Calu3 (cell line): ENCODE data around the gene CDK14. TPM values are rescaled to one million over a fixed set of nuclear protein-coding genes. Genes with fewer than 3 reads are reported as not detected.

Source experiments
- BruUV-seq: library from RNA; stranded (reverse); fragments of 400-500 nt; replicated peaks from 2 replicates; lab custom pipeline; 2021; lab: Mats Ljungman, UMichigan
- CTCF ChIA-PET: fragments of 300-600 bp; sonication (Branson Sonifier 250); formaldehyde crosslinking; loops from one replicate; lab custom pipeline; 2022; ENCODE audit warnings: antibody characterized with exemption; lab: Charles Lee
- DNase-seq: peaks from one replicate; pipeline ENCODE4 v3.0.0; 2022
- H3K27ac Mint-ChIP-seq: one replicate; pipeline ENCODE4 v1.8.0; 2022; ENCODE audit warnings: mixed read lengths; ENCODE audit not compliant: unreplicated experiment
- H3K27me3 Mint-ChIP-seq: one replicate; pipeline ENCODE4 v1.8.0; 2022; ENCODE audit warnings: mixed read lengths; ENCODE audit not compliant: unreplicated experiment
- H3K36me3 Mint-ChIP-seq: one replicate; pipeline ENCODE4 v1.8.0; 2022; ENCODE audit warnings: mild to moderate bottlenecking, moderate library complexity, mixed read lengths; ENCODE audit not compliant: insufficient read depth, unreplicated experiment
- H3K4me1 Mint-ChIP-seq: one replicate; pipeline ENCODE4 v1.8.0; 2022; ENCODE audit warnings: mild to moderate bottlenecking, low read depth, mixed read lengths; ENCODE audit not compliant: unreplicated experiment
- H3K4me3 Mint-ChIP-seq: one replicate; pipeline ENCODE4 v1.8.0; 2022; ENCODE audit warnings: mild to moderate bottlenecking, low read depth, moderate library complexity, mixed read lengths; ENCODE audit not compliant: unreplicated experiment
- H3K9me3 Mint-ChIP-seq: one replicate; pipeline ENCODE4 v1.8.0; 2022; ENCODE audit warnings: low read depth, mixed read lengths; ENCODE audit not compliant: unreplicated experiment
- intact Hi-C: fragments of 100-400 bp; cut with micrococcal nuclease; formaldehyde crosslinking; loops from one replicate; pipeline ENCODE4 v1.10.0; 2022; ENCODE audit not compliant: unreplicated experiment
- total RNA-seq: library from RNA; stranded (reverse); gene quantifications from 2 replicates; pipeline ENCODE4 v1.2.3, GENCODE V29; 2022
- TF ChIP-seq, protein P1 (sequence below): fragments of 200-600 bp; IDR thresholded peaks from one replicate; pipeline ENCODE4 v1.8.0; 2022; ENCODE audit warnings: antibody characterized with exemption; ENCODE audit not compliant: unreplicated experiment

The CDK14 gene
- total RNA-seq, 1 experiment from 2014 or later, result 29.4 TPM

DNA sequence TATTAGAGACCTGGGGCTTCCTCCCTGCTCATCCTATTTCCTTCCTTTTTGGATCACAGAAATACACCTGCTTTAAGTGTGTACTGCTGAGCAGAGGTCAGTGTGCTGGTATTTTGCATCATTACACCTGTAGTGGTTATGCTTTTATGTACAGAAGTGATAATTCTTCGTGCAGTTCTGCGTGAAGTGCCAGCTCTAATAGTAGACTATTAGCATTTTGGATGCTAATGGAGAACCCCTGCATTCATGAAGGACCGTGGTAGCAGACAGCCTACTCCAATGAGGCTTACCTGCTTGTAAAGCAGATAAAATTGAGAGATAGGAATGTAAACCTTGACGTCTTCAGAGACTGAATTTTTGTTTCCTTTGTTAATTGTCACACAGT, 114.3 kb downstream of the CDK14 start:
- BruUV-seq, result no TSS peak
- TF ChIP-seq, protein P1, sequence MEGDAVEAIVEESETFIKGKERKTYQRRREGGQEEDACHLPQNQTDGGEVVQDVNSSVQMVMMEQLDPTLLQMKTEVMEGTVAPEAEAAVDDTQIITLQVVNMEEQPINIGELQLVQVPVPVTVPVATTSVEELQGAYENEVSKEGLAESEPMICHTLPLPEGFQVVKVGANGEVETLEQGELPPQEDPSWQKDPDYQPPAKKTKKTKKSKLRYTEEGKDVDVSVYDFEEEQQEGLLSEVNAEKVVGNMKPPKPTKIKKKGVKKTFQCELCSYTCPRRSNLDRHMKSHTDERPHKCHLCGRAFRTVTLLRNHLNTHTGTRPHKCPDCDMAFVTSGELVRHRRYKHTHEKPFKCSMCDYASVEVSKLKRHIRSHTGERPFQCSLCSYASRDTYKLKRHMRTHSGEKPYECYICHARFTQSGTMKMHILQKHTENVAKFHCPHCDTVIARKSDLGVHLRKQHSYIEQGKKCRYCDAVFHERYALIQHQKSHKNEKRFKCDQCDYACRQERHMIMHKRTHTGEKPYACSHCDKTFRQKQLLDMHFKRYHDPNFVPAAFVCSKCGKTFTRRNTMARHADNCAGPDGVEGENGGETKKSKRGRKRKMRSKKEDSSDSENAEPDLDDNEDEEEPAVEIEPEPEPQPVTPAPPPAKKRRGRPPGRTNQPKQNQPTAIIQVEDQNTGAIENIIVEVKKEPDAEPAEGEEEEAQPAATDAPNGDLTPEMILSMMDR, result no peak
- CTCF ChIA-PET, result no interaction called here
- Mint-ChIP-seq H3K27ac (no peak overlapping the region), H3K36me3 (no peaks in the 10 kb centered on the region), H3K4me1 (peaks cover 42% of the 10 kb centered on the region), H3K27me3 (no peaks in the 10 kb centered on the region), H3K4me3 (no peak overlapping the region), H3K9me3 (no peaks in the 10 kb centered on the region)
- DNase-seq, result no peak
- intact Hi-C loops, result no loop called here

DNA sequence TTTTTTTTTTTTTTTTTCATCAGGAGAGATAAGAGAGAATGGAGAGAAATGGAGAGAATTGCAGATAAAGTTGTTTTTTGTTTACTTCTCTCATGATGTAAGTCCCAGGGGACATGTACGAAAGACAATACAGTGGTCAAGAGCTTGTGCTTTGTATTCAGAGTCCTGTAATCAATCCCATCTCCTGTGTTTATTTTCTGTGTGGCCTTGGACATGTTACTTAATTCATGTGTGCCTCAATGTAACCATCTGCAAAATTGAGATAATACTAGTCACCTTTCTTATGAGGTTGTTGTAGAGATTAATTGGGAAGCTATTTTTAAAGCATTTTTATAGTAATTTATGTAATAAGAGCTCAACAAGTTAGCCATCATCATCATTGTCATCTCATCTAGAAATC, 117.5 kb downstream of the CDK14 start:
- intact Hi-C loops, result loop anchor here (2.0 kb wide), 1 partner anchor 51 kb away; no protein-coding TSS in a partner anchor
- no peak for DNase-seq
- no peaks in the 10 kb centered on the region for H3K9me3 Mint-ChIP-seq

DNA sequence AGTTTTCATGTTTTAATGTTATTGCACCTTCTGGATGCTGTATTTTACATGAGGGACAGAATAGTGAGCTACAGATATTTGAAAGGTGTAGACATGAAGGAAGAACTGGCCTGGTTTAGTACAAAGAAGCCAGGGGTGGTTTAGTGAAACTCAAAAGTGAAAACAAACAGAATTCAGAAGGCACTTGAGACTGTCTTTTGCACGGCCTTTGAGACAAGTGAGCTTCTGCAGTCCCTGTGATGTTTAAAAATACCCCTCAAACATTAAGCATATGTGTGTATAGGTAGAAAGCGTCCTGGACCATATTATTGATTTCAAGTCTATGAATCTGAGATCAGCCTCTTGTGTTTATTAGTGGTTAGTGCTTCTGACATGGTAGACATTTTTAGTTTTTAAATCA, 118.9 kb downstream of the CDK14 start:
- Mint-ChIP-seq H3K27ac (no peak overlapping the region), H3K9me3 (no peaks in the 10 kb centered on the region)
- CTCF ChIA-PET, result interaction anchor here (0.6 kb wide), 1 partner anchor 126 kb away, joined by 3 read pairs; no protein-coding TSS in a partner anchor

More for the DNA sequence above, 117.5 kb downstream of the CDK14 start:
- no peak overlapping the region for H3K4me3 Mint-ChIP-seq
- H3K4me1 Mint-ChIP-seq, result peaks cover 21% of the 10 kb centered on the region
- H3K27me3 Mint-ChIP-seq, result no peaks in the 10 kb centered on the region
- TF ChIP-seq, protein P1, result no peak
- CTCF ChIA-PET, result no interaction called here
- H3K27ac Mint-ChIP-seq, result no peak overlapping the region
- no peaks in the 10 kb centered on the region for H3K36me3 Mint-ChIP-seq
- BruUV-seq, result no TSS peak

DNA sequence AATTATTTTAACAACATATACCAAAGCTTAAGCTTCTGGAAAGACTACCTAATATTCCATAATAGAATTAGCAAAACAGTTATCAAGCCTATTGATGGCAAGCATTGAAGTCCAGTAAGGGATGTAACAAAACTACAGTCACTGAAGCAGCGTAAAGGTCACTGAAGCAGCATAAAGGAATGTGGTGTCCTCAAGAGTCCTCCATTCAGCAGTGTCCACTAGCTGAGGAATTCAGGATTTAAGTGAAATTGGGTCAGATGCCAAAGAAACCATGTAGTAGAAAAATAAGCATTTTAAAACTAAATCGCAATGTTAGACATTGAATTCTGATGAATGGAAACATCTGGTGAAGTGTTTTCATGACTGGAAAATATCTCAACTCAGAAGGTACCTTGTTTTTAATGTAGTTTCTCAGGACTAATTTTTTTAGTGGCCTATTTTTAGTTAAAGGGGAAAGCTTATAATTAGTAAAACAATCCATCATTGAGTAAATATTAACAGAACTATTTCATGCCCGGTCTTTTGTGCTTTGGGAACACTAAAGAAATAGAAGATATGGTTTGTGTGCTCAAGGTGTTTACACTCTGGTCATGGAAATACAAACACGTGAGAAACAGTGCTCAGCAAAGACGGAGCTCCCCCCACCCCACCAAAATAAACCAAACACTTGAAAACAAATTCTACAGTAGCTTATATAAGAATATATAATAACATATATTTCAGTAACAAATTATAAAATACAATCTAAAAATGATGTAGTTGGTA, 121.4 kb downstream of the CDK14 start:
- TF ChIP-seq, protein P1, result no peak
- intact Hi-C loops, result no loop called here
- no TSS peak for BruUV-seq
- Mint-ChIP-seq H3K36me3 (no peaks in the 10 kb centered on the region), H3K27ac (no peak overlapping the region), H3K4me1 (peaks cover 9% of the 10 kb centered on the region), H3K27me3 (no peaks in the 10 kb centered on the region), H3K4me3 (no peak overlapping the region), H3K9me3 (no peaks in the 10 kb centered on the region)
- CTCF ChIA-PET, result no interaction called here
- no peak for DNase-seq

More for the DNA sequence above, 118.9 kb downstream of the CDK14 start:
- Mint-ChIP-seq H3K36me3 (no peaks in the 10 kb centered on the region), H3K4me3 (no peak overlapping the region), H3K4me1 (peaks cover 6% of the 10 kb centered on the region), H3K27me3 (no peaks in the 10 kb centered on the region)
- intact Hi-C loops, result loop anchor here (2.0 kb wide), 1 partner anchor 50 kb away; no protein-coding TSS in a partner anchor
- BruUV-seq, result no TSS peak
- no peak for DNase-seq
- TF ChIP-seq, protein P1, result no peak
